ENCODE measurements around the gene SLC5A12. TPM values are rescaled to one million over a fixed set of nuclear protein-coding genes. Genes with fewer than 3 reads are reported as not detected.

The SLC5A12 gene
- total and polyA plus RNA-seq, 10 of the 15 experiments (the other 5 are each of a cell fraction or from before 2014, with no cell fraction given): 0.06 to 0.15 TPM; not detected in 8

DNA sequence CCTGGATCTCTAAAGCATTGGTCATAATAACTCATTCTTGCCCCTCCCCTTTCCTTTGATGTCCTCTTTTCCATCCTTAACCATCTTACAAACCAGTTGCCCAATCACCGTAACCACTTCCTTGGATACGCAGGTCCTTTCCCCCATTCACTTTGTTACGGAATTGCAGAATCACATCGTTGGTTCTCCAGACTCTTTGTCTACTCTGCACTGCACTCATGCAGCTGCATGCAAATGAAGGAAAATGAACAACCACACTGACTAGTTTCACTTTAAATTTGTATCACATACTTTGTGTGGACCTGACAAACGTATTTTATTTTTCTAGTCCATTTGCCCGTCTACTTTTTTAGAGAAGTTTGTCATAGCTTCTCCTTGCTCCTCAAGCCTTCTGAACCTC lies 69.9 kb downstream of the SLC5A12 start (continued):
- TF ChIP-seq, protein P1, sequence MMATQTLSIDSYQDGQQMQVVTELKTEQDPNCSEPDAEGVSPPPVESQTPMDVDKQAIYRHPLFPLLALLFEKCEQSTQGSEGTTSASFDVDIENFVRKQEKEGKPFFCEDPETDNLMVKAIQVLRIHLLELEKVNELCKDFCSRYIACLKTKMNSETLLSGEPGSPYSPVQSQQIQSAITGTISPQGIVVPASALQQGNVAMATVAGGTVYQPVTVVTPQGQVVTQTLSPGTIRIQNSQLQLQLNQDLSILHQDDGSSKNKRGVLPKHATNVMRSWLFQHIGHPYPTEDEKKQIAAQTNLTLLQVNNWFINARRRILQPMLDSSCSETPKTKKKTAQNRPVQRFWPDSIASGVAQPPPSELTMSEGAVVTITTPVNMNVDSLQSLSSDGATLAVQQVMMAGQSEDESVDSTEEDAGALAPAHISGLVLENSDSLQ (IDR thresholded peaks at IDR 0.05): no peak
- TF ChIP-seq MEF2B (IDR thresholded peaks at IDR 0.05; ENCODE audit: partially characterized antibody, poor library complexity, severe bottlenecking) (no peak), SREBF2 (IDR thresholded peaks at IDR 0.05; ENCODE audit: low read length) (no peak), SP1 (IDR thresholded peaks at IDR 0.05; ENCODE audit: low read depth, low read length) (no peak), FOS (IDR thresholded peaks at IDR 0.05; ENCODE audit: borderline replicate concordance, extremely low read depth, insufficient read length) (no peak), CBX5 (IDR thresholded peaks at IDR 0.05; ENCODE audit: low read depth) (no peak), ZNF622 (IDR thresholded peaks at IDR 0.05) (no peak), NFIC (IDR thresholded peaks at IDR 0.05; ENCODE audit: low read depth, low read length) (no peak), SIX5 (IDR thresholded peaks at IDR 0.05; ENCODE audit: low read depth, low read length, severe bottlenecking) (no peak), NR2C2 (IDR thresholded peaks at IDR 0.05; ENCODE audit: borderline replicate concordance, control insufficient read depth, insufficient read length, low read depth) (no peak), SMAD1 (IDR thresholded peaks at IDR 0.05; ENCODE audit: low read depth, partially characterized antibody) (no peak), GABPA (IDR thresholded peaks at IDR 0.05; ENCODE audit: low read depth) (no peak), HDGF (IDR thresholded peaks at IDR 0.05) (no peak), RELA (IDR thresholded peaks at IDR 0.05; ENCODE audit: borderline replicate concordance, partially characterized antibody) (no peak), SUZ12 (IDR thresholded peaks at IDR 0.05; ENCODE audit: unreplicated experiment) (no peak), BCL11A (IDR thresholded peaks at IDR 0.05; ENCODE audit: low read depth, low read length) (no peak), FOXK2 (IDR thresholded peaks at IDR 0.05) (no peak), JUND (IDR thresholded peaks at IDR 0.05; ENCODE audit: low read depth, low read length) (no peak), RUNX3 (IDR thresholded peaks at IDR 0.05; ENCODE audit: low read length) (peak; percentile 22; the same call in 1 of the 2 replicates), ZNF384 (IDR thresholded peaks at IDR 0.05; ENCODE audit: borderline replicate concordance, low read depth, low read length) (no peak), ASH2L (IDR thresholded peaks at IDR 0.05; ENCODE audit: borderline replicate concordance, low read depth) (no peak), NFXL1 (IDR thresholded peaks at IDR 0.05; ENCODE audit: borderline replicate concordance) (no peak), ZNF217 (IDR thresholded peaks at IDR 0.05) (no peak)
- TF ChIP-seq, protein P2, sequence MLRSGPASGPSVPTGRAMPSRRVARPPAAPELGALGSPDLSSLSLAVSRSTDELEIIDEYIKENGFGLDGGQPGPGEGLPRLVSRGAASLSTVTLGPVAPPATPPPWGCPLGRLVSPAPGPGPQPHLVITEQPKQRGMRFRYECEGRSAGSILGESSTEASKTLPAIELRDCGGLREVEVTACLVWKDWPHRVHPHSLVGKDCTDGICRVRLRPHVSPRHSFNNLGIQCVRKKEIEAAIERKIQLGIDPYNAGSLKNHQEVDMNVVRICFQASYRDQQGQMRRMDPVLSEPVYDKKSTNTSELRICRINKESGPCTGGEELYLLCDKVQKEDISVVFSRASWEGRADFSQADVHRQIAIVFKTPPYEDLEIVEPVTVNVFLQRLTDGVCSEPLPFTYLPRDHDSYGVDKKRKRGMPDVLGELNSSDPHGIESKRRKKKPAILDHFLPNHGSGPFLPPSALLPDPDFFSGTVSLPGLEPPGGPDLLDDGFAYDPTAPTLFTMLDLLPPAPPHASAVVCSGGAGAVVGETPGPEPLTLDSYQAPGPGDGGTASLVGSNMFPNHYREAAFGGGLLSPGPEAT (IDR thresholded peaks at IDR 0.05; ENCODE audit: low read depth): 0 out of 2 replicates have a peak, but pooled peaks have one; percentile 54
- TF ChIP-seq, protein P3, sequence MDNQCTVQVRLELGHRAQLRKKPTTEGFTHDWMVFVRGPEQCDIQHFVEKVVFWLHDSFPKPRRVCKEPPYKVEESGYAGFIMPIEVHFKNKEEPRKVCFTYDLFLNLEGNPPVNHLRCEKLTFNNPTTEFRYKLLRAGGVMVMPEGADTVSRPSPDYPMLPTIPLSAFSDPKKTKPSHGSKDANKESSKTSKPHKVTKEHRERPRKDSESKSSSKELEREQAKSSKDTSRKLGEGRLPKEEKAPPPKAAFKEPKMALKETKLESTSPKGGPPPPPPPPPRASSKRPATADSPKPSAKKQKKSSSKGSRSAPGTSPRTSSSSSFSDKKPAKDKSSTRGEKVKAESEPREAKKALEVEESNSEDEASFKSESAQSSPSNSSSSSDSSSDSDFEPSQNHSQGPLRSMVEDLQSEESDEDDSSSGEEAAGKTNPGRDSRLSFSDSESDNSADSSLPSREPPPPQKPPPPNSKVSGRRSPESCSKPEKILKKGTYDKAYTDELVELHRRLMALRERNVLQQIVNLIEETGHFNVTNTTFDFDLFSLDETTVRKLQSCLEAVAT (IDR thresholded peaks at IDR 0.05): no peak

Measured in GM12878 (cell line).